NCI-H1417 (cell line): ENCODE results near the gene PODN.

Source experiments
- DNase-seq, 3 experiments: peaks; one replicate each; lab custom pipeline; 2025; lab: John Stamatoyannopoulos, UW

The PODN gene

GRCh38 chr1:53131590-53131938, 69.6 kb downstream of the PODN start:
- no peak for DNase-seq

DNA sequence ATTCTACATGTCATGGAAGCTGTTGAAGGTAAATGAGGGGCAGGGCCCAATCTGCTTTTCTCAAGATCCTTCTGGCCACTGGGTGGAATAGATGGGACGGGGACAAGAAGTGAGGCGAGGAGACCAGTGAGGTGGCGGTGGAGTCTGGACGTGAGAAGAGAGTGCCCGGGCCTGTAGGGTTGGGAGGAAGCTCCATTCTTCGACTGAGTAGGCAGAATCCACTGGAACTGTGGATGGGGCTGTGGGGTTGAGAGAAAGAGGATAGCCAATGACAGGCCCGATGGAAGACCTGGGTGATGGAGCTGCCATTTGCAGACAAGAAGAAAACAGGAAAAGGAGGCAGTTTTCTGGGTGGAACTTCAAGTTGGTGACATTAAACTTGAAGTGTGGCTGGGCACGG, 70.2 kb downstream of the PODN start:
- DNase-seq, result no peak

DNA sequence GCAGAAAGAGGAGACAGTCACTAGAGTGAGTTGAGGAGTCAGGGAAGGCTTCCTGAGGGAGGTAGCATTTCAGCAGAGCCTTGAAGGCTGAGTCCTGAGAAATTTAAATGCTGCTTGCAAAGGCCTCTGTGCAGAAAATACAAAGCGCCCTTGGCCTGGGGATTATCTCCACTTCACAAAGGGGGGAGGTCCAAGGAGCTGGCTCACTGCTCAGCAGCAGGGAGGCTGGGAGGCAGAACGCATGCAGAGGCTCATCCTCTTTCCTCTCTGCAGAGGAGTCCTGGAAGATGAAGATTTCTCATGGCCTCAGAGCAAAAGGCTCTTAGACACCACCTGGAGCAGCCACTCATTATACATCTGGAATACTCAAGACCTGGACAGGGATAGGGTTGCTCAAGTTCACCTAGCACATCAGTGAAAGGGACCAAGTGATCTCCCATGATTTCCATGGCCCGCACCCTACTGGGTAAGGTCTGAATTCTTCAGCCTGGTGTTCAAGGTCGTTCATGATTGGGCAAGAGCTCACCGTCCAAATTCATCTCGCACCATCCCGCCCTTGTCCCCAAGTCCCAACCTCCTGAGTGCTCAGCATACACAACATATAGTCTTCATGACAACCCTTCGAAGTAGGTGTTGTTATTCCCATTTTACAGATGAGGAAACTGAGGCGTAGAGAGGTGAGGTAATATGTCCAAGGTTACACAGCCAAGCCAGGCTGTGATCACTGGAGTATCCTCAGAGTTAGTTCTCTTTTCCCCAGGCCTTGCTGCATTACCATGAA, 71.4 kb downstream of the PODN start:
- DNase-seq, result no peak

DNA sequence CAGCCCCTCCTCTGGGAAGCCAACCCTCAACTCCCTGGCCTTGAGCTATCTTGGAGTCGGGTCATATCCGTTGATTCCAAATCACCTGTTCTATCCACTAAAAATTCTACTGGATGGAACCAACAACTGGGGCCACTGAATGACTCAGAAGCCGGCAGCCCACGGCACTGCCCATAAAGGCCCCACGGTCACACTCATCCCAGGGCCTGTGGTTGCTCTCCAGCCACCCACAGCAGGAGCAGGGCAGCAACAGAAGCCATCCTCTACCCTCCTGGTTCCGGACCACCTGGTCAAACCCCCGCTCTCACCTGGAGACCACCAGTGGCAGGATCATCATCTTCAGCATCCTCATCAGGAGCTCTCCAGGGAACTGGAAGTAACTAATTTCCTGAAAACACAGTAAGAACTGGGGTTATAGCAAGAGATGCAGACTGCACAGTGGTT, 72.1 kb downstream of the PODN start:
- DNase-seq, result no peak
